ENCODE results near the gene GRIK4.

- TF ChIP-seq CTCF (conservative IDR thresholded peaks at IDR 0.05; ENCODE audit: low read length) (no peak), EZH2phosphoT487 (IDR thresholded peaks at IDR 0.05; ENCODE audit: borderline replicate concordance, low read depth, low read length) (no peak)
These were observed 123.7 kb downstream of the GRIK4 start for GRCh38 chr11:120635136-120635810.

All from OCI-LY7 (cell line).